ENCODE results near the gene RABGAP1L.

GRCh38 chr1:174775621-174776020 is 616.3 kb downstream of the RABGAP1L start:
- TF ChIP-seq CTCF (IDR thresholded peaks at IDR 0.05) (no peak), EZH2 (IDR thresholded peaks at IDR 0.05) (no peak)
